Astrocyte (in vitro differentiated cells and primary cell): ENCODE measurements around the gene USP36. TPM values are rescaled to one million over a fixed set of nuclear protein-coding genes. Genes with fewer than 3 reads are reported as not detected.

ENCODE experiments used
- DNase-seq: peaks from one replicate; pipeline ENCODE4 v3.0.0-alpha.2; 2010; ENCODE audit warnings: low read depth
- FAIRE-seq: peaks from 2 replicates; lab custom pipeline; 2011; peaks lifted over from hg19 to GRCh38; lab: Jason Lieb, UNC
- H2AFZ ChIP-seq: 2 replicates; pipeline ENCODE4 v1.6.0; 2012; ENCODE audit warnings: low read depth, low read length, inconsistent platforms
- H3K27ac ChIP-seq: 2 replicates; pipeline ENCODE4 v1.5.1; 2011; ENCODE audit warnings: low read depth, low read length, inconsistent platforms
- H3K27me3 ChIP-seq: 2 replicates; pipeline ENCODE4 v1.6.0; 2011; ENCODE audit warnings: low read length, inconsistent platforms; ENCODE audit not compliant: insufficient read depth
- H3K36me3 ChIP-seq: 2 replicates; pipeline ENCODE4 v1.5.1; 2011; ENCODE audit warnings: low read length, inconsistent platforms; ENCODE audit not compliant: insufficient read depth
- H3K4me1 ChIP-seq: 2 replicates; pipeline ENCODE4 v1.5.1; 2011; ENCODE audit warnings: low read length, inconsistent platforms; ENCODE audit not compliant: insufficient read depth
- H3K4me2 ChIP-seq: 2 replicates; pipeline ENCODE4 v1.6.0; 2012; ENCODE audit warnings: low read length, inconsistent platforms
- H3K4me3 ChIP-seq: 2 replicates; pipeline ENCODE4 v1.5.1; 2011; ENCODE audit warnings: low read depth, mild to moderate bottlenecking, low read length, inconsistent platforms; ENCODE audit not compliant: insufficient read depth
- H3K79me2 ChIP-seq: 2 replicates; pipeline ENCODE4 v1.6.0; 2012; ENCODE audit warnings: mild to moderate bottlenecking, low read length, inconsistent platforms; ENCODE audit not compliant: insufficient read depth
- H3K9ac ChIP-seq: 2 replicates; pipeline ENCODE4 v1.6.0; 2012; ENCODE audit warnings: mild to moderate bottlenecking, low read length, inconsistent platforms
- H3K9me3 ChIP-seq: 2 replicates; pipeline ENCODE4 v1.5.1; 2012; ENCODE audit warnings: low read depth, mild to moderate bottlenecking, low read length, inconsistent platforms; ENCODE audit not compliant: insufficient read depth
- H4K20me1 ChIP-seq: 2 replicates; pipeline ENCODE4 v1.6.0; 2012; ENCODE audit warnings: low read length, inconsistent platforms; ENCODE audit not compliant: insufficient read depth
- H3K27ac Mint-ChIP-seq: one replicate; pipeline ENCODE4 v1.8.0; 2021; ENCODE audit warnings: mild to moderate bottlenecking, mixed read lengths; ENCODE audit not compliant: unreplicated experiment
- H3K27me3 Mint-ChIP-seq: one replicate; pipeline ENCODE4 v1.8.0; 2021; ENCODE audit warnings: low read depth, mixed read lengths; ENCODE audit not compliant: unreplicated experiment
- H3K36me3 Mint-ChIP-seq: one replicate; pipeline ENCODE4 v1.8.0; 2021; ENCODE audit warnings: low read depth, mixed read lengths; ENCODE audit not compliant: unreplicated experiment
- H3K4me1 Mint-ChIP-seq: one replicate; pipeline ENCODE4 v1.8.0; 2021; ENCODE audit warnings: low read depth, mixed read lengths; ENCODE audit not compliant: unreplicated experiment
- H3K4me3 Mint-ChIP-seq: one replicate; pipeline ENCODE4 v1.8.0; 2021; ENCODE audit warnings: mild to moderate bottlenecking, moderate library complexity, mixed read lengths; ENCODE audit not compliant: unreplicated experiment
- H3K9me3 Mint-ChIP-seq: one replicate; pipeline ENCODE4 v1.8.0; 2021; ENCODE audit warnings: mild to moderate bottlenecking, mixed read lengths; ENCODE audit not compliant: unreplicated experiment
- EZH2 ChIP-seq: IDR thresholded peaks from 2 replicates; pipeline ENCODE4 v1.6.1; 2012; ENCODE audit warnings: mild to moderate bottlenecking, low read length, inconsistent platforms; ENCODE audit not compliant: insufficient read depth
- total RNA-seq: library from RNA; stranded (reverse); gene quantifications from 2 replicates; pipeline ENCODE4 v1.2.1, GENCODE V29; 2021
- TF ChIP-seq, protein P1 (sequence below): IDR thresholded peaks from 2 replicates; pipeline ENCODE4 v1.5.1; 2011; ENCODE audit warnings: low read depth, mild to moderate bottlenecking, inconsistent platforms, low read length, moderate library complexity; ENCODE audit not compliant: insufficient read depth

Gene USP36
- total RNA-seq, 1 donor from 2014 or later: 51.0 TPM

DNA sequence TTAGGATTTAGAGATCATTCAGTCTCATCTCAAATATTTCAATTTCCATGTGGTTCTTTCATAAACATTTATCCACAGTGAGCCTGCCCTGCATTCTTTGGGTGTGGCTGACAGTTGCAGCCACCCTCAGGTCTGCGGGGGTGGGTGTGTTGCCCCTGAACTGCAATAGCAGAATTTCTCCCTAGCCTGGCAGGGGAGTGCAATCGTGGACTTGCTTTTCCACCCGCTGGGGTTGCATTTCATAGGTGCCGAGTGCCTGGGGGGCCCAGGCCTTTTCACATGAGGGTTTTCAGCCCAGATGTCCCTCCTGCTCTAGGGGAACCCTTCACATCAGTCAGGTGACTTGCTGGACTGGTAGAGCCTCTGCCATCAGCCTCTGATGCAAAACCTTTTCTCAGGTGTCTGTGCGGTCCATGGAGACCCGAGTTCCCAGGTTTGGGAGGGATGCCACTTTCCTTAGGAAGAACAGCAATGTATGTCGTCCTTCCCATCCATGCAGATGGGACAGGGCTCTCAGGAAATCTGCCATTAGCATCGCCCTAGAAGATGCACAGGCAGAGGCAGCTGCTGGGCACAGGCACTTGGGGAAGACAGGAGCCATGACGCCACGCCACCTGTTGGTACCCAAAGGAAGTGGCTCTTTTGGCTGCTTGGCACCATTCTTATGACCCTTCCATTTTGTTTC is 2.4 kb upstream of the USP36 start:
- no peak overlapping the region for H2AFZ ChIP-seq
- H3K27ac Mint-ChIP-seq: no peak overlapping the region
- FAIRE-seq (no peak), DNase-seq (no peak)
- no peak overlapping the region for H3K4me3 Mint-ChIP-seq
- no peak overlapping the region for H3K4me2 ChIP-seq
- H3K9me3 Mint-ChIP-seq: no peaks in the 10 kb centered on the region
- no peak overlapping the region for H3K27ac ChIP-seq
- H3K4me3 ChIP-seq: no peak overlapping the region
- H3K9me3 ChIP-seq: no peaks in the 10 kb centered on the region
- H3K36me3 Mint-ChIP-seq: no peaks in the 10 kb centered on the region
- H3K27me3 Mint-ChIP-seq: no peaks in the 10 kb centered on the region
- no peaks in the 10 kb centered on the region for H3K27me3 ChIP-seq
- TF ChIP-seq, protein P1, sequence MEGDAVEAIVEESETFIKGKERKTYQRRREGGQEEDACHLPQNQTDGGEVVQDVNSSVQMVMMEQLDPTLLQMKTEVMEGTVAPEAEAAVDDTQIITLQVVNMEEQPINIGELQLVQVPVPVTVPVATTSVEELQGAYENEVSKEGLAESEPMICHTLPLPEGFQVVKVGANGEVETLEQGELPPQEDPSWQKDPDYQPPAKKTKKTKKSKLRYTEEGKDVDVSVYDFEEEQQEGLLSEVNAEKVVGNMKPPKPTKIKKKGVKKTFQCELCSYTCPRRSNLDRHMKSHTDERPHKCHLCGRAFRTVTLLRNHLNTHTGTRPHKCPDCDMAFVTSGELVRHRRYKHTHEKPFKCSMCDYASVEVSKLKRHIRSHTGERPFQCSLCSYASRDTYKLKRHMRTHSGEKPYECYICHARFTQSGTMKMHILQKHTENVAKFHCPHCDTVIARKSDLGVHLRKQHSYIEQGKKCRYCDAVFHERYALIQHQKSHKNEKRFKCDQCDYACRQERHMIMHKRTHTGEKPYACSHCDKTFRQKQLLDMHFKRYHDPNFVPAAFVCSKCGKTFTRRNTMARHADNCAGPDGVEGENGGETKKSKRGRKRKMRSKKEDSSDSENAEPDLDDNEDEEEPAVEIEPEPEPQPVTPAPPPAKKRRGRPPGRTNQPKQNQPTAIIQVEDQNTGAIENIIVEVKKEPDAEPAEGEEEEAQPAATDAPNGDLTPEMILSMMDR: peak; percentile 43
- no peak for TF ChIP-seq EZH2
- peaks cover 21% of the 10 kb centered on the region for H3K4me1 ChIP-seq
- H3K79me2 ChIP-seq: peaks cover 26% of the 10 kb centered on the region
- H3K36me3 ChIP-seq: no peaks in the 10 kb centered on the region
- peaks cover 16% of the 10 kb centered on the region for H4K20me1 ChIP-seq
- H3K9ac ChIP-seq: no peak overlapping the region
- H3K4me1 Mint-ChIP-seq: peaks cover 13% of the 10 kb centered on the region

DNA sequence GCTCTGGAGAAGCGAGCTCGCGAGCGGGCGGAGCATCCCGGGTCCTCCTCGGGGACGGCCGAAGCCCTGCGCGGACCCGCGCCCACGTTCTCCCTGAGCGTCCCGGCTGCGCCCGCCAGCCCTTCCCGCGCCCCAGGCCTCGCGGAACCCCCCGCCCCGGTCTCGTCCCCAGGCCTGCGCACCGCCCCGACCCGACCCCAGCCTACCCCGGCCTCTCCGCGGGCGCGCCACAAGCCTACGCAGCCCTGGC is 159 bp downstream of the USP36 start:
- H3K9me3 Mint-ChIP-seq: no peaks in the 10 kb centered on the region
- H3K27me3 ChIP-seq: no peaks in the 10 kb centered on the region
- peak overlapping the region; percentile 89 for H3K27ac ChIP-seq
- peaks cover 41% of the 10 kb centered on the region for H4K20me1 ChIP-seq
- no peaks in the 10 kb centered on the region for H3K9me3 ChIP-seq
- peaks cover 24% of the 10 kb centered on the region for H3K36me3 ChIP-seq
- peaks cover 13% of the 10 kb centered on the region for H3K4me1 Mint-ChIP-seq
- H2AFZ ChIP-seq: peak overlapping the region; percentile 22
- H3K4me3 Mint-ChIP-seq: peak overlapping the region; percentile 85
- DNase-seq (no peak), FAIRE-seq (no peak)
- peak overlapping the region; percentile 93 for H3K4me2 ChIP-seq
- H3K27ac Mint-ChIP-seq: peak overlapping the region; percentile 41
- peaks cover 51% of the 10 kb centered on the region for H3K79me2 ChIP-seq
- H3K36me3 Mint-ChIP-seq: peaks cover 9% of the 10 kb centered on the region
- H3K4me3 ChIP-seq: peak overlapping the region; percentile 88
- H3K4me1 ChIP-seq: peaks cover 29% of the 10 kb centered on the region
- no peak for TF ChIP-seq EZH2
- TF ChIP-seq, protein P1: no peak
- peak overlapping the region; percentile 93 for H3K9ac ChIP-seq
- no peaks in the 10 kb centered on the region for H3K27me3 Mint-ChIP-seq
